SU-DHL-6 (cell line): ENCODE measurements around the gene MTA3.

Source experiments
- H2AFZ ChIP-seq: fragments of 200-600 bp; sonication (generic); 2 replicates; pipeline ENCODE4 v1.6.1; 2014; ENCODE audit warnings: low read depth, mild to moderate bottlenecking, moderate library complexity, mixed read lengths, antibody characterized with exemption, low read length; ENCODE audit not compliant: severe bottlenecking
- H3F3A ChIP-seq: fragments of 200-600 bp; shearing (Covaris generic); 2 replicates; pipeline ENCODE4 v1.6.0; 2016; ENCODE audit warnings: antibody characterized with exemption, mild to moderate bottlenecking; ENCODE audit not compliant: insufficient read depth
- H3K27ac ChIP-seq: fragments of 200-600 bp; sonication (generic); 2 replicates; pipeline ENCODE4 v1.5.1; 2016; ENCODE audit warnings: low read depth, mild to moderate bottlenecking, low read length, moderate library complexity, mixed read lengths
- H3K27me3 ChIP-seq: fragments of 200-600 bp; sonication (generic), shearing (Covaris generic); 2 replicates; pipeline ENCODE4 v1.6.0; 2014; ENCODE audit warnings: mild to moderate bottlenecking, low read length
- H3K36me3 ChIP-seq: fragments of 200-600 bp; sonication (generic); 2 replicates; pipeline ENCODE4 v1.6.1; 2014; ENCODE audit warnings: mild to moderate bottlenecking, low read length, mixed read lengths
- H3K4me2 ChIP-seq: fragments of 300-600, 200-600 bp; shearing (Covaris generic), sonication (generic); 2 replicates; pipeline ENCODE4 v1.6.0; 2014; ENCODE audit warnings: low read length, low read depth, mild to moderate bottlenecking; ENCODE audit not compliant: poor library complexity, severe bottlenecking
- H3K4me3 ChIP-seq: fragments of 200-600 bp; sonication (generic); 2 replicates; pipeline ENCODE4 v1.5.1; 2014; ENCODE audit warnings: antibody characterized with exemption, low read length, mild to moderate bottlenecking, mixed read lengths; ENCODE audit not compliant: insufficient read depth, poor library complexity, severe bottlenecking
- H3K79me2 ChIP-seq: fragments of 200-600 bp; sonication (generic); 2 replicates; pipeline ENCODE4 v1.6.1; 2014; ENCODE audit warnings: mild to moderate bottlenecking, low read length, moderate library complexity; ENCODE audit not compliant: insufficient read depth
- H3K9ac ChIP-seq: fragments of 200-600 bp; sonication (generic); 2 replicates; pipeline ENCODE4 v1.7.0; 2014; ENCODE audit warnings: mild to moderate bottlenecking, low read length
- H3K9me2 ChIP-seq: fragments of 200-600 bp; sonication (generic); replicated peaks from 2 replicates; pipeline ENCODE4 v1.6.1; 2014; ENCODE audit warnings: low read length; ENCODE audit not compliant: insufficient read depth
- H3K9me3 ChIP-seq: fragments of 200-600 bp; sonication (generic); 2 replicates; pipeline ENCODE4 v1.6.1; 2014; ENCODE audit warnings: low read length, mixed read lengths; ENCODE audit not compliant: insufficient read depth
- H4K20me1 ChIP-seq: fragments of 200-600 bp; sonication (generic); 2 replicates; pipeline ENCODE4 v1.6.1; 2014; ENCODE audit warnings: low read depth, mild to moderate bottlenecking, antibody characterized with exemption, low read length, moderate library complexity, mixed read lengths
- CTCF ChIP-seq: fragments of 200-600 bp; sonication (generic); IDR thresholded peaks from one replicate; pipeline ENCODE4 v1.5.1; 2017; ENCODE audit warnings: antibody characterized with exemption, mild to moderate bottlenecking, low read length, moderate library complexity; ENCODE audit not compliant: insufficient read depth, poor library complexity, severe bottlenecking
- EZH2phosphoT487 ChIP-seq: fragments of 200-600 bp; sonication (generic), shearing (Covaris generic); conservative IDR thresholded peaks from 2 replicates; pipeline ENCODE4 v1.6.1; 2018; ENCODE audit warnings: mild to moderate bottlenecking, antibody characterized with exemption, low read length, moderate library complexity, mixed read lengths

Gene MTA3

GRCh38 chr2:42566025-42566424 is 2.4 kb upstream of the MTA3 start:
- H3K79me2 ChIP-seq, result peaks cover 19% of the 10 kb centered on the region

GRCh38 chr2:42566837-42567321 is 1.6 kb upstream of the MTA3 start:
- Histone ChIP-seq H4K20me1 (no peaks in the 10 kb centered on the region), H3K4me3 (peak overlapping the region; percentile 35), H3K27me3 (no peaks in the 10 kb centered on the region), H3K36me3 (0 out of 2 replicates have a peak, but pooled peaks cover 4% of the 10 kb centered on the region), H3K9me2 (no peaks in the 10 kb centered on the region), H3K9me3 (no peaks in the 10 kb centered on the region), H3K9ac (peak overlapping the region; percentile 85), H3F3A (peaks cover 43% of the 10 kb centered on the region), H3K4me2 (peak overlapping the region; percentile 66), H3K79me2 (peaks cover 25% of the 10 kb centered on the region), H2AFZ (peak overlapping the region; percentile 43), H3K27ac (peak overlapping the region; percentile 95)
- TF ChIP-seq CTCF, result no peak
- no peak for TF ChIP-seq EZH2phosphoT487

More at GRCh38 chr2:42566025-42566424, 2.4 kb upstream of the MTA3 start:
- H3F3A ChIP-seq, result peaks cover 47% of the 10 kb centered on the region
- H3K36me3 ChIP-seq, result 0 out of 2 replicates have a peak, but pooled peaks cover 4% of the 10 kb centered on the region
- no peaks in the 10 kb centered on the region for H3K9me2 ChIP-seq
- no peaks in the 10 kb centered on the region for H3K9me3 ChIP-seq
- H3K4me3 ChIP-seq, result peak overlapping the region; percentile 9
- peak overlapping the region; percentile 85 for H3K9ac ChIP-seq
- H3K27ac ChIP-seq, result peak overlapping the region; percentile 95
- peak overlapping the region; percentile 43 for H2AFZ ChIP-seq
- TF ChIP-seq CTCF (no peak), EZH2phosphoT487 (no peak)
- peak overlapping the region; percentile 66 for H3K4me2 ChIP-seq
- no peaks in the 10 kb centered on the region for H4K20me1 ChIP-seq
- H3K27me3 ChIP-seq, result no peaks in the 10 kb centered on the region

GRCh38 chr2:42567364-42567763 is 1.1 kb upstream of the MTA3 start:
- no peak for TF ChIP-seq EZH2phosphoT487
- no peak for TF ChIP-seq CTCF
- H3K4me3 ChIP-seq, result peak overlapping the region; percentile 35
- H3K4me2 ChIP-seq, result peak overlapping the region; percentile 66
- H3K27ac ChIP-seq, result peak overlapping the region; percentile 95
- no peaks in the 10 kb centered on the region for H3K9me3 ChIP-seq
- 0 out of 2 replicates have a peak, but pooled peaks cover 4% of the 10 kb centered on the region for H3K36me3 ChIP-seq
- H3K9me2 ChIP-seq, result no peaks in the 10 kb centered on the region
- no peak overlapping the region for H2AFZ ChIP-seq
- peak overlapping the region; percentile 85 for H3K9ac ChIP-seq
- peaks cover 39% of the 10 kb centered on the region for H3F3A ChIP-seq
- H4K20me1 ChIP-seq, result no peaks in the 10 kb centered on the region
- H3K79me2 ChIP-seq, result peaks cover 27% of the 10 kb centered on the region
- H3K27me3 ChIP-seq, result no peaks in the 10 kb centered on the region
